Measurements from ENCODE around the gene USP35. TPM values are rescaled to one million over a fixed set of nuclear protein-coding genes. Genes with fewer than 3 reads are reported as not detected.

The USP35 gene
- total RNA-seq, 1 experiment from 2014 or later: 6.0 TPM

GRCh38 chr11:78220218-78221157 lies 31.8 kb downstream of the USP35 start:
- Histone ChIP-seq H3K4me2 (ENCODE audit: low read length) (no peak overlapping the region), H4K20me1 (ENCODE audit: insufficient read depth) (no peaks in the 10 kb centered on the region), H3K4me3 (replicated peaks in 1 of 2; ENCODE audit: low read depth in 1 of 2, low read length in 2 of 2) (no peak overlapping the region), H3K27ac (ENCODE audit: low read depth, low read length) (no peak overlapping the region), H2AFZ (ENCODE audit: low read depth, low read length, poor library complexity, severe bottlenecking) (no peak overlapping the region), H3K79me2 (ENCODE audit: insufficient read depth, low read length) (no peaks in the 10 kb centered on the region), H3K9me2 (ENCODE audit: insufficient read depth) (no peaks in the 10 kb centered on the region), H3K9ac (ENCODE audit: low read length) (no peak overlapping the region), H3K4me1 (ENCODE audit: control insufficient read depth in 1 of 2, insufficient read depth in 2 of 2, low read length in 2 of 2) (peaks cover 0 to 7% of the 10 kb centered on the region in 2 experiments; a peak in 2 of 4 replicates), H3K36me3 (ENCODE audit: control insufficient read depth in 1 of 2, insufficient read depth in 2 of 2, low read length in 2 of 2) (peaks cover 0 to 1% of the 10 kb centered on the region in 2 experiments; a peak in 1 of 4 replicates), H3K27me3 (ENCODE audit: insufficient read depth, low read length) (no peaks in the 10 kb centered on the region), H3K9me3 (ENCODE audit: control insufficient read depth in 1 of 2, insufficient read depth in 1 of 2, low read depth in 1 of 2, low read length in 2 of 2) (no peaks in the 10 kb centered on the region)
- ATAC-seq (no peak), DNase-seq (ENCODE audit: low read depth, low spot score) (no peak)
- ChIA-PET POLR2A (no interaction called here), RAD21 (ENCODE audit: low non-redundant PET in 1 of 2, low total read pairs in 2 of 2, uncharacterized antibody in 2 of 2, unreplicated experiment in 2 of 2) (no interaction called here), CTCF (no interaction called here)
- no TSS peak for BruUV-seq (replicated peaks)
- intact Hi-C loops (cut with micrococcal nuclease): no loop called here
- no peak for TF ChIP-seq ZFX (IDR thresholded peaks at IDR 0.05)
- no peak for TF ChIP-seq MAX (IDR thresholded peaks at IDR 0.05)
- no peak for TF ChIP-seq ATF3 (IDR thresholded peaks at IDR 0.05)
- no peak for TF ChIP-seq CTCF (IDR thresholded peaks at IDR 0.05 in 2 of 3, conservative IDR thresholded peaks at IDR 0.05 in 1 of 3; ENCODE audit: borderline replicate concordance in 1 of 3, insufficient read depth in 1 of 3, low read depth in 2 of 3, low read length in 2 of 3)
- no peak for TF ChIP-seq ZBTB33 (IDR thresholded peaks at IDR 0.05; ENCODE audit: extremely low read depth, insufficient replicate concordance, low read length)
- no peak for TF ChIP-seq YY1 (IDR thresholded peaks at IDR 0.05; ENCODE audit: extremely low read depth, insufficient replicate concordance, low read depth, low read length)
- no peak for TF ChIP-seq SRF (IDR thresholded peaks at IDR 0.05; ENCODE audit: low read depth)
- no peak for TF ChIP-seq POLR2A (IDR thresholded peaks at IDR 0.05; ENCODE audit: borderline replicate concordance, extremely low read depth, insufficient read depth, insufficient read length)
- TF ChIP-seq JUND (IDR thresholded peaks at IDR 0.05): no peak
- no peak for TF ChIP-seq REST (IDR thresholded peaks at IDR 0.05; ENCODE audit: low read depth)
- no peak for TF ChIP-seq FOSL1 (IDR thresholded peaks at IDR 0.05; ENCODE audit: low read depth)
- no peak for TF ChIP-seq TCF7L2 (IDR thresholded peaks at IDR 0.05; ENCODE audit: borderline replicate concordance, extremely low read depth, insufficient read depth, insufficient read length)
- no peak for TF ChIP-seq EZH2phosphoT487 (IDR thresholded peaks at IDR 0.05; ENCODE audit: borderline replicate concordance)
- no peak for TF ChIP-seq SP1 (IDR thresholded peaks at IDR 0.05; ENCODE audit: low read depth)
- TF ChIP-seq SIN3A (IDR thresholded peaks at IDR 0.05; ENCODE audit: low read depth): no peak
